ENCODE results near the gene GFER.
A peak's percentile ranks its signal among the peaks of the same experiment; 100 is the strongest.

The GFER gene

DNA sequence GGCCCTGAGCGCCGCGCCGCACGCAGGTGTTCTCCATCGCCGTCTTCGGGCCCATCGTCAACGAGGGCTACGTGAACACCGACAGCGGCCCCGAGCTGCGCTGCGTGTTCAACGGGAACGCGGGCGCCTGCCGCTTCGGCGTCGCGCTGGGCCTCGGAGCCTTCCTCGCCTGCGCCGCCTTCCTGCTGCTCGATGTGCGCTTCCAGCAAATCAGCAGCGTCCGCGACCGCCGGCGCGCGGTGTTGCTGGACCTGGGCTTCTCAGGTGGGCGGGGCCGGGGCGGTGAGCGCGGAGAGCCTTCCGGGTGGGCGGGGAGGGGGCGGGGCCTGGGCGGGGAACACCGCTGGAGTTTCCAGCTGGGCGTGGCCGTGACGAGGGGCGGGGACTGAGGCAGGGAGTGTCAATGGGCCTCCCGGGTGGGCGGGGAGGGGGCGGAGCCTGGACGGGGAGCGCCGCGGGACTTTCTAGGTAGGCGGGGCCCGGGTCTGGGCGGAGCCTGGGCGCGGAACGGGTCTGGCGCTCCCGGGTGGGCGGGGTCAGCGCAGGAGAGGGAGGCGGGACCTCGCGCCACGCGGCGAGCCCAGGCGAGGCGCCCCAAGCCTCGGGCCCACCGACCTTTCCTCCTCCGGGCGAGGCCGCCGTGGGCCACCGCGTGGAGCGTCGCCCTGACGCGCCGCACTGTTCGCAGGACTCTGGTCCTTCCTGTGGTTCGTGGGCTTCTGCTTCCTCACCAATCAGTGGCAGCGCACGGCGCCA is 8.1 kb downstream of the GFER start:
- DNase-seq: peak; percentile 97

DNA sequence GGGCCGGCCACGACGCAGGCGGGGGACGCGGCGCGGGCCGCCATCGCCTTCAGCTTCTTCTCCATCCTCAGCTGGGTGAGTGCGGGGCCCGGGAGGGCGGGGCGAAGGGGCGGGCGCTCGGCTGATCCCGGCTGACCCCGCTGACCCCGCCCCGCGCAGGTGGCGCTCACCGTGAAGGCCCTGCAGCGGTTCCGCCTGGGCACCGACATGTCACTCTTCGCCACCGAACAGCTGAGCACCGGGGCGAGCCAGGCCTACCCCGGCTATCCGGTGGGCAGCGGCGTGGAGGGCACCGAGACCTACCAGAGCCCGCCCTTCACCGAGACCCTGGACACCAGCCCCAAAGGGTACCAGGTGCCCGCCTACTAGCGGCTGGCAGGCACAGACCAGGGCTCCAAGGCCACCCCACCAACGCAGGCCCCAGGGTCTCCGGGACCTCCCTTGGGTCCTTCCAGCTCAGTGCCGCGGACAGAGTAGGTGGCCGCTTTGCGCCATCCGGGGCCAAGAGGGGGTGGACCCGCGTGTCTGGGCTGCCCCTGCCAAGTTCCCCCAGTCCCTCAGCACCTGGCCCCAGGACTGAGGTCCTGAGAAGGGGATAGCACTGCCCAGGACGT is 8.8 kb downstream of the GFER start:
- DNase-seq: no peak

DNA sequence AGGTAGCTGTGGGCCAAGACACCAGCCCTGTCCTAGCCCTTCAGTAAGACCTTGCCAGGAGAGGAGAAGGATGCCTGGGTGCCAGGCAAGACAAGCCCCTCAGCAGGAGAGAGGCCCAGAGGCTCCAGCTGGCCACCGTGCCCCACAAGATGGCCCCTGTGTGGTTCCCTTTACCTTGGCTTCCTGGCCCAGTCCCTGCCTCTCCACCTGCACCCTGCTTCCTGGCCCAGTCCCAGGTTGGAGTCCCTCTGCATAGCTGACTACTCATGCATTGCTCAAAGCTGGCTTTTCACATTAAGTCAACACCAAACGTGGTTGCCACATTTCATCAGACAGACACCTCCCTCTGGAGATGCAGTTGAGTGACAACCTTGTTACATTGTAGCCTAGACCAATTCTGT is 9.7 kb downstream of the GFER start:
- no peak for DNase-seq

DNA sequence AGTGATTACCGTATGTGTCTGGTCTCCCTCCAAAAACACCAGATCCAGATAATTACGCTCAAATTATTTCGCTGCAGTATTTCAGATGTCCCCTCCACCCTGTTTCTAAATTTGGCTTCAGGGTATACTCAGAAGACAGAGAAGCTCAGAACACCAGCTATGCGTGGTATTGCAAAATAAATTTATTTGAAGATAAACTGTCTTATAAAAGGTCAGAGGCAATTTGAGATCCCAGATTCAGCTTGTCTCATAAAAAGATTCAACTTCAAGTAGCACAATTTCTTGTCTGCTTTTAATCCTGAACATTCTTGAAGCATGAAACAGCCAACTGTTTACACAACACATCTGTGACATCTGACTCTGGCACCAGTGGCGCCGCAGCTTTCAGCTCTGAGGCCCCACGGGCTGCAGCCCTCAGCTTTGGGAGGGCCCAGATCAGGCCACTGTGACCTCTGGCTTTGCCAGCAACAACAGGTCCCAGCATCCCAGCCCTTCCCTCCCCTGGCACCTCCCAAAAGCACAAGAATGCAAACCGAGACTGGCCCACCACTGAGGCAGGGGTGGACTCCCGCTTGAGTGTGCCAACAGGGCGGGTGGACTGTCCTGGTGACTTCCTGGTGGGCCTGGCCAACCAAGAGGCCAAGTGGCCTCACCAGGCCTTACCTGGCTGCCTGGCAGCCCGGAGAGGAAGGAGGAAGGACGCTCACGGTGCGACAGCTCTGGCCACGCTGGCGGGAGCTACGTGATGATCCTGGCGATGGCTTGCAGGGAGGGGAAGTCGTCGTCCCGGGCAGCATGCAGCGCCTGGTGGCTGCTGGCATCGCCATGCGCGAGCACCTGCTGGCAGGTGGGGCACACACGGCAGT is 13.7 kb downstream of the GFER start:
- no peak for DNase-seq

DNA sequence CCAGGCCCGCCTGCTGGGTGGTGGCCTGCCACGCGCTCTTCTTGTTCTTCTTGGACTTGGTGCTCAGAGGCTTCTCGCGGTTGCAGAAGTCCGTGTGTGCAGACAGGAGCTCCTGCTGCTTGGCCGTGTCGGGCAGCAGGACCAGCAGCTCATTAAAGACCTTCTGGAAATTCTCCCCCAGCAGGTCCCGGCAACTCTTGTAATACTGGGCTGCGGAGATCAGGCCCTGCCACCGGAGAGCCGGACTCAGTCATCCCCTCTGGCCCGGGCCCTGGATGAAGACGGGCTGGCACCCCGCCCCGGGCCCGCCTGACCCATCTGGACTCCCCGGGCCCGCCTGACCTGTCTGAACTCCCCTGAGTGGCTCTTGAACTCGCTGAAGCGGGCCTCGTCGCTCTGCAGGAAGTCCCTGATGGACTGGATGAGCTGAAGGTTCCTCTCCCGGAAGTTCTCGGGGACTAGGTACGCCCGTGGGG is 14.4 kb downstream of the GFER start:
- no peak for DNase-seq

DNA sequence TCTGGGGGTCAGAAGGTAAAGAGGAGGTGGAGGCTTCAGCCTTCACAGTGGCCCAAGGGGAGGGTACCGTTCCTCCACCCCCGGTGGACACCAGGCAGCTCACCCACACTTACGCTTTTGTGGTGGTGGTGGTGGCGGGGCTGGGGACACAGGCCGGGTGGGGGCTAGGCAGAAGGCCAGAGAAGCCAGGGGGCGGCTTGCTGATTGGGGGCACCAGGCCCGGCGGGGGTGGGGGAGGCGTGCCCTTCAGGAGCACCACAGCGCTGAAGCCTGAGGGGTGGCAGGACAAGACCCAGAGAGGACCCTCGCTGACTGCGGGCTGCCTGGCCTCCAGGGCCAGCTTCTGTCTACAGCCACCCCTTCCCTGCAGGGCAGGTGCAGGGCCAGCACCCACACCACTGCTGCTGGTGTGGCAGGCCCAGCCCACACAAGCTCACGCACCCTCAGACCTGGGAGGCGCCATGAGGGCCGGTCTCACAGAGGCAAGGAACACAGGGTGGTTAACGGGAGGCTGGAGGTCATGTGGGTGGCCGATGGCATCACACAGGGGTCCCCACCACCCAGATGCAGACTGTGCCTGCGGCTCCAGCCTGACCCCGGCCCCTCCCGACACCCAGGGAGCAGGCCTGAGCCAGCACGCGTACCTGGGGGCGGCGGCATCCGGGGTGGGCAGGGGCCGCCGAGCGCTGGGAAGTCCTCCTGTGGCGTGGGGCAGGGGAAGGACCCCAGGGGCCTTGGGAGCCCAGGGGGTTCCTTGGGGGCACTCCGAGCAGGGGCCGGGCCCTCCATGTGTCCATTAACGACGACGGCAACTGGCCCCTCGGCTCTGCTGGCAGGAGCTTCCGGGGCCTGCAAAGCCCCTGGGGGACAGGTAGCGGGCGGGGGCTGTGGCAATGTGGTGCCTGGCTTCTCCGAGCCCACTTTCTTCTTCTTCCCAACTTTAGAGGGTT is 15.1 kb downstream of the GFER start:
- no peak for DNase-seq

DNA sequence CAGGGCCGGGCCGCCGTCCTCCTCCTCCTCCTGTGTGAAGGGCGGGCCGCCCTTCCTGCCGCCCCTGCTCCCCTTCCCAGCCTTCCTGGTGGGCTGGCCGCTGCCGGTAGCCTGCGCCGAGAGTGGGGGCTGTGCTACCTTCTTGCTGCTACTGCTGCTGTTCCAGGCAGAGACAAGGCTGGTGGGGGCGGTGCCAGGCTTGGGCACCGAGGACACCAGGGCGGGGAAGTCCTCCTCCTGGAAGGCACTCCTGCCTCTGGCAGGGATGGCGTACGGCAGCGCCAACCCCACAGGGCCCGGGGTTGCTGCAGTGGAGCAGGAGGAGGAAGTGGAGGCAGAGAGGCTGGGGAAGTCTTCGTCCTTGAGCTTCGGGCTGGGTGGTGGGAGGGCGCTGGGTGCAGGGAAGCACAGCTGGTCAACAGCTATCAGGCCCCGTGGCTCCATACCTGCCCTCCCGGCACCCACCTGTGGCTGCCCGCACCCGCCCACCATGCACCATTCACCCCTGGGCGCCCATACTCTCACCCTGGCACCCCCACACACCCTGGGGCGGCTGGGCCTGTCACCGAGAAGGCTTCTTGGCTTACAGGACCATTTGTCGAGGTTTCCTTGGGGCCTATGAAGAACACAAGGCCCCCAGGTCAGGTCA is 16.0 kb downstream of the GFER start:
- no peak for DNase-seq

DNA sequence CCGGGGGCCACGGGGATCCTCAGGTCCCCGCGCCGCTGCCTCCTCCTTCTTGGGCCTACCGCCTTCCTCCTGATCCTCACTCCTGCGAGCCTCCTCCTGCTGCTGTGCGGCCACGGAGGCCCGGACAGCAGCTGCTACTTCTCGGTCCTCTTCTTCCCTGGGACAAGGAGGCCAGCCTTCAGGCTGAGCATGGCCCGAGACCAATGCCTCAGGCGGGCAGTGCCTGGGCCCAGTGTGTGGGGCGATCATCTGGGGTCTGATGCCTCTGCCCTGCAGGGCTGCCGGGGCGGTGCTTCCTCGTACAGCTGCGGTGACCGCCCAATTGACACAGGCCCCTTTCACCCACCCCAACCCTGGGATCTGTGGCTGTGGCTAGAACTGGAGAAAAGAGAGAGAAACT is 17.0 kb downstream of the GFER start:
- DNase-seq: no peak

DNA sequence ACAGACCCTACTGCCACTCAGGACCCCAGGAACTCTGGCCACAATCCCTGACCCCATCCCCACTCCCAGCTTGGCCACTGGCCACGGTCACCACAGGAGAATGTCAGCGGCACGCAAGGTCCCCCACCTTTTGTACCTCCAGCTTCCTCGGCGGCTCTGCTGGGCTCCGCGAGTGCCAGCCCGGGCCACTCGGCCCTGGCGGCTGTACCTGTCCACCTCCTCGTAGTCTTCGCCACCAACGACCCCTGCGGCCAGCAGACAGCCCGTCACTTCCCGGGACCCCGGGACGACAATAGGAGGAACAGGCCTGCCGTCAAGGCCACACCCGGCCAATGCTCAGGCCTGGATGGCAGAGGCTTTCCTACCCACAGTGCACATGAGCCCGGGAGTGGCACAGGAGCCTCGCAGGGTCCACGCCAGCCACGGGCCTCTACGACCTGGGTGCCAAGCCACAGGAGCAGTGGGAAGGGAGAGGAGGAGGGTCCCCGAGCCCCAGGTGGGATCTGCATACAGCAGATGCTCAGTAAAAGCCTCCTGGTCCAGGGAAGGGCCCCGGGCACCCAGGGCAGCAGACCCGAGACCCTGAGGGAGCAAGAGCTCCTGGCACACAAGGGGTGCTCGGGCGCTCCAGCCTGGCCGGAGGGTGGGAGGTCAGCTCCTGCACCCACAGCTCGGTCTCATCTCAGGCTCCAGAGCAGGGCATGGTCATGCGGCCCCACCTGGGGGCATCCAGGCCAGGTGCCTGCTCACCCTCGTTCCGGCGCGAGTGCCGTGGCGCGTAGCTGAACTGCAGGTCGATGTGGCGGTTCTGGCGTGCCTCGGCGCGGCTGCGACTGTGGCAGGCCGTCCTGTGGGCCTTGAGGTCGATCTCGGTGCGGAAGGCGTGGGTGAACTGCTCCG is 17.7 kb downstream of the GFER start:
- no peak for DNase-seq

DNA sequence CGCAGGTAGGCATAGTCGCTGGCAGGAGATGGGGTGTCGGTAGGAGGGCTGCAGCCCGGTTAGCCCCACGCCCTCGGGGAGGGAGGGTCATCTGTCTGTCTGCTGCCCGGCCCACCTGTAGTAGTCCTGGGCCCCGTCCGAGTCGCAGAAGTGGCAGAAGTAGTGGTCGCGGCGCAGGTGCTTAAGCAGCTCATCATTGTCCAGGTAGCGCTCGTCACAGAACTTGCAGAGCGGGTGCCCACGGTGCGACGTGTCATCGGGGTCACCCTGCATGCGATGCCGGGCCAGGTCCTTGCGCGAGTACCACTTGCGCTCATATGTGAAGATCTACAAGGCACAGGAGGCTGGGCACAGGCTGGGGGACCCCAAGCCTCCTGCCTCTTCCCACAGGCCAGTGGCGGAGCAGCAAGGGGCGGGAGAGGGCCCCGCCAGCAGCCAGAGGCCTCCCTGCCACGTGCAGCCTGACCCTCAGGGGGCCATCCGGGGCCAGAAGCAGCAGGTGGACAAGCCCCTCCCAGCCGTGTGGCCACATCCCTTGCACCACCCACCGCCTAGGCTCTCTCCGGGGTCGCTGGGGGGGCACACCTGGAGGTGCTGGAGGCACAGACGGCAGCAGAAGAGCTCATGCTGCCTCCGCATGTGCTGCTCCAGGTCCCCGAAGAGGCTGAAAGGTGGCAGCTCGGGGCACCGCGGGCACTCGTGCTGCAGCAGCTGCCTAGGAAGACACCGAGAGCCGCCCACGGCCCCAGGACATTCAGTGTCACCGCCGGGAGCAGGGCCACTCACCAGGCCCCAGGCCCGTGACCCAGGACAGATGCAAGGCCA is 18.6 kb downstream of the GFER start:
- DNase-seq: no peak

DNA sequence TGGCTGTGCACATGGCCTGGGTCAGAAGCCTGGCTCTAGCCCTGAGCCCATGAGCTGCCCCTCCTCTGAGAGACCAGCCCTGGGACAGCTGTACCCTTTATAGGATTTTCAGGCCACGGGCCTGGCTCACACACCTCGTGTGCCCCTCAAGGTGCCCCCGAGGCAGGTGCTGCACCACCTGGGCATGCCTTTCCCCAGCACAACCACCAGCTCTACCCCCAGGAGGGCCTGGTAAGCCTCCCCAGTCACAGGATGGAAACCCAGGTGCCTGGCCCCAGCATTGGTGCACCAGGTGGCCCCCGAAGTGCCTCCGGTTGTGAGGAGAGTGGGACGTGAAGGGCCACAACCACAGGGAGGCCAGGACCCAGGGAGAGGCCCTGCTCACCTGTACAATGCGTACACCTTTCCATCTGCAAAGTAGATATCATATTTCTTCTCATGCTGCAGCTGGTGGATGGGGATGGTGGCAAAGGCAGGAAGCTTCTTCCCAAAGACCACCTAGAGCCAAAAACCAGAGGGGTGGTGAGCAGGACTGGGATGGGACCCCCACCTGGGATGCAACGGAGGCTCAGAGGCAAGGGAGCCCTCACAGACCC is 19.3 kb downstream of the GFER start:
- DNase-seq: no peak

DNA sequence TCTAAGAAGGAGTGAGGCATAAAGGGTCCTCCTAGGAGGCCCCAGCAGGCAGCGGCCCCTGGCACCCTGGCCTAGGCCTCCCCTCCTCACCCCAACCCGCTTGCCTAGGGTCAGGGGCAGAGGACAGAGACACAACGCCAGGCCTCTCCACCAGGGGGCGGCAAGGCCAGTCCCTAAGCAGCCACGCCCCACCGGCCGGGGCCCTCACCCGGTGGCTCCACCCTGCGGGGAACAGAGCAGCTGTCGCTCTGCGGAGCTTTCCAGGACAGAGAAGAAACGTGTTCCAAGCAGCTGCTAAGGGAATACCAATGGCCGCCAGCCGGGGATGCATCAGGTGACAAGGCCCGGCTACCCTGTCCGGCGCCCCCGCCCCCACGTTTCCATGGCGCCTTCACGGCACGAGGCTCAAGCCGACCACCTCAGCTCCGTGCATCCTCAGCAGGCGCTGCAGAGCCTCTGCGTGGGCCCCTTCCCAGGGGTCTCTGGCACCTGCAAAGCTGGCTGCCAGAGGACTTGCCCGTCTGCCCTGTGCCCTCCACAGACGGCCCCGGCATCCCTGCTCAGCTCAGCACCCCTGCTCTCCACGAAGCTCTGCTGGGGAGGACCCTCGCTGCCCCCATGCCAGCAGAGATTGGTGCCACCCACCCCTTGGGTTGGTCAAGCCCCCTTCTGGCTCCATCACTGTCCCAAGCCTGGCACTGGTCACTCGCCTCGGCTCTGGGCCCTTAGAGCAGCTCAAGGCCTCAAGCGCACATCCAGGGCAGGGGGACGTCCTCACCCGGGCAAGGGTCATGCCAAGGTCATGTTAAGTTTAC is 20.0 kb downstream of the GFER start:
- DNase-seq: peak; percentile 85

DNA sequence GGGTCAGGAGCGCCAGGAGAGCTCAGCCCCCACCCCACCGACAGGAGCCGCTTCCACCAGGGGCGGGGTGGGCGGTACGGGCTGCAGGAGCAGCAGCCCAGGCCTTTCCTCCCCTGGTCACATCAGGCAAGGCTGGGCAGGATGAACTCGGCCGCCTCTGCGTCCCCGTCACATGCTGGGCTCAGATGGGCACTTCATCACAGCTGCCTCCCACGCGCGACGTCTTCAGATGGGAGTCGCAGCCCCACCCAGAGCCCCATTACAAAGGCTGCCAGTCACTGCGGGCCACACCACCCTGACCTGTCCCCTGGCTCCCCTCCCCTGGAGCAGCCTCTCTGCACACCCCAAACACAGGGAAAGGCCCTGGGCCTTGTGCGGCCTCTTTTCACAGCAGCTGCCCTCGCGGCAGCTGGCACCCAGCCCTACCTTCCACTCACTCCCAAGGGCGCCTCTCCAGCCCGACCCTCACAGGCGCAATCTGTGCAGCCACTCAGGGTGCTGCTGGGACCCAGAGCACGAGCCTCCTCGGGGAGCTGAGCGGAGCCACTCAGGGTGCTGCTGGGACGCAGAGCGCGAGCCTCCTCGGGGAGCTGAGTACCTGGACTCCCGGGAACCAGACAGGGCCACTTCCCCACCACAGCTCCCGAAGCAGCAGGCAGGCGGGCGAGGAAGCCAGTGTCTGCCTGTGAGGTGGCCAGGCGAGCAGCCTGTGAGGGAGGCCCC is 21.0 kb downstream of the GFER start:
- no peak for DNase-seq

DNA sequence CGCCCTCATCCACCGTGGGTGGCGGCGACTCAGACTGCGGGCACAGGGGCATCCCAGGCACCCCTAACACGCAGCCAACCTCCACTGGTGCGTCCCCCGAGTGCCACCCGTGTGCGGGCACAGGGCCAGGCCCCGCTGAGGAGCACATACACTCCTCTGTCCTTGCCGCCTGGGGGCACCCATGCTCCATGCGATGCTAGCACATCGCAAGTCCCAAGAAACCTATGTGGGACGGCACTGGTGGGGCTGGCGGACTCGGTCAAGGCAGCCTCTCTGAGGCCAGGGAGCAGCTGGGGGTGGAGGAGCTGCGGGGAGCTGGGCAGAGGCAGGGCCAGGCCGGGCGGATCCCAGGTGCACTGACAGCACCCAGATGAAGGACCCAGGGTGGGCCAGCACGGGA is 21.7 kb downstream of the GFER start:
- no peak for DNase-seq

DNA sequence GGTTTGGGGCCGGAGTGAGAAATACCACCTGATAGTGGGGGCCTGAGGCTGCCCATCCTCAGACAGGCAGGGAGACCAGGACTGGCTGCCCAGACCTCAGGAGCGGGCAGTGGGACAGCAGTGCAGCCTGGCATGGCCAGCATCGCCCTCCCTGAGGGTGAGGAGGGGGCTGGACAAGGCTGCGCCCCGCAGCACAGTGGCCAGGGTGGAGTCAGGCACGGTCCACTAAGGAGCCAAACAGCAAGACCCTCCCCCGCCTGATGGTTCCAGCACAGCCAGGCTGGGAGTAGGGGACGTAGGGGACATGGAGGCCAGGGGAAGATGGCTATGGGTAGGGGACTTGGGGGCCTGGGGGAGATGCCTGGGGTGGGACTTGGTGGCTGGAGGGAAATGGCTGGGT is 22.3 kb downstream of the GFER start:
- DNase-seq: no peak

DNA sequence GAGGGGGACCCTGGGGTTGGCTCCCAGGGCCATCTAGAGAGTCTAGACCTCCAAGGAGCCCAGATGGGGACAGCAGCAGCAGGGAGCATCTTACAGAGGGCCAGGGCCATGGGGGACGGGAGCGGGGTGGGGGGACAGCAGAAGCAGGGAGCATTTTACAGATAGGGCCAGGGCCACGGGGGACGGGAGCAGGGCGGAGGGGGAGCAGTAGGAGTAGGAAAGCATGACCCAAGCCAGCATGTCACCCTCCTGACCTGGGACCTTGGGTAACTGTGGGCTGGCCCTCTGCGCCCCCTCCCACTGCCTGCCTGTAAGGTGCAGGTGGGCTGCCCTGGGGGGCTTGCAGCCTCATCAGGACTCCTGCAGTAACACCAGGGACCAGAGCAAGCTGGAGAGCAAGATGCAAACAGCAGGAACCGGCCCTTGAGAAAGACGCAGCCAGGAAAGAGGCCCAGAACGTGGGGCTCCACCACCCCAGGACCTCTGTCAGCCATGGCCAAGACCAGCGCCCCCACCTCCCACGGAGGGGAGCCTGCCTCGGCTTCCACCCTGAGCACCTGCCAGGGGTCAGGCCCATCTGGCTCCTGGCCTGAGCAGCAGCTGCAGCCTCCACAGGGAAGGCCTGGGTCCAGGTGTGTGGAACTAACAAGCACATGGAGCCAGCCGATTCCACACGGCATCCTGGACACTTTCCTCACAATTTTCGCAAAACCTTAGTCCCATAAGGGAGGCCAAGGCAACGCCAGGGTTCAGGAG is 23.3 kb downstream of the GFER start:
- DNase-seq: no peak

DNA sequence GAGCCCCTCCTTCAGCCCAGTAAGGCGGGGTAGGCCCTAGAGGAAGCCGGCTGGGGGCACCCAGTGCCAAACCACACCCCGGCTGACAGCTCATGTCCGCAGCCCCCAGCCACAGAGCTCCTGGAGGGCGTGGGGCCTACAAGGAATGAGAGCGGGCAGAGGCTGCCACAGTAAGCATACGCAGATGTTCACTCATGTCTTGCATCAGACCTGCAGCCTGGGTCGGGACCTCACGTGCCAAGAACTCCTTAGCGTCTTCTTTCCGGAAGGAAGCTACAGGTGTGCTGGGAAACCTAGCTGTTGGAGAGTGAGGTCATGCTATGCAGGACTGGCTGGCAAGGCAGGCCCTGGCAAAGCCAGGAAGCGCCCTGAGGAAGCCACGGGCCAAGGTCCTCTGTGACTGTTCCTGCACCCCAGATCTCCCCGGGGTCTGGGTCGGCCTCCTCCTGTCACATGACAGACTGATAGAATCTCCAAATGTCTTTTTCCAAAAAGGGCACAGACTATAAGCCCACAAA is 24.1 kb downstream of the GFER start:
- DNase-seq: no peak
